NK-92 (cell line): ENCODE data around the gene NR2C2AP.

Experiments used
- DNase-seq: peaks from one replicate; lab custom pipeline; 2025; ENCODE audit not compliant: unreplicated experiment; lab: John Stamatoyannopoulos, UW

The NR2C2AP gene

GRCh38 chr19:19215792-19216191 is 12.6 kb upstream of the NR2C2AP start:
- DNase-seq = no peak

- DNase-seq = no peak
Observed at GRCh38 chr19:19214892-19215291, 11.7 kb upstream of the NR2C2AP start.

GRCh38 chr19:19214159-19214490 is 10.9 kb upstream of the NR2C2AP start:
- DNase-seq = no peak

- DNase-seq = no peak
Observed at GRCh38 chr19:19213426-19214158, 10.4 kb upstream of the NR2C2AP start.

- no peak for DNase-seq
Observed at GRCh38 chr19:19212916-19213315, 9.7 kb upstream of the NR2C2AP start.

GRCh38 chr19:19211499-19212420 is 8.5 kb upstream of the NR2C2AP start, which contains the start of gene NCAN:
TSS of gene NCAN (plus strand) at chr19:19211958. CDS start at chr19:19216954, 4,996 bp downstream.
- no peak for DNase-seq

GRCh38 chr19:19209372-19209771 is 6.2 kb upstream of the NR2C2AP start:
- no peak for DNase-seq

GRCh38 chr19:19207637-19208572 is 4.7 kb upstream of the NR2C2AP start:
- no peak for DNase-seq

- DNase-seq = no peak
Observed at GRCh38 chr19:19206938-19207337, 3.7 kb upstream of the NR2C2AP start.

GRCh38 chr19:19205416-19206410 is 2.5 kb upstream of the NR2C2AP start:
- no peak for DNase-seq

- DNase-seq = no peak
Observed at GRCh38 chr19:19204181-19204580, 967 bp upstream of the NR2C2AP start.

- no peak for DNase-seq
Observed at GRCh38 chr19:19202707-19203011, 555 bp downstream of the NR2C2AP start.

- no peak for DNase-seq
Observed at GRCh38 chr19:19201697-19202630, 1.2 kb downstream of the NR2C2AP start.

GRCh38 chr19:19193926-19194325 is 9.3 kb downstream of the NR2C2AP start:
- DNase-seq = no peak

- no peak for DNase-seq
Observed at GRCh38 chr19:19192910-19193423, 10.2 kb downstream of the NR2C2AP start.

GRCh38 chr19:19192078-19192882 is 10.9 kb downstream of the NR2C2AP start, which contains the start of the genes BORCS8 and RFXANK:
TSS of gene BORCS8 (minus strand) at chr19:19192152. CDS start at chr19:19192117, 35 bp downstream.
TSS of gene RFXANK (plus strand) at chr19:19192258. CDS start at chr19:19193947, 1,689 bp downstream.
- peak; percentile 94 for DNase-seq

GRCh38 chr19:19191768-19192077 is 11.5 kb downstream of the NR2C2AP start:
- no peak for DNase-seq

GRCh38 chr19:19186742-19187141 is 16.5 kb downstream of the NR2C2AP start:
- DNase-seq = no peak
